ENCODE results near the gene OR3A2. TPM values are rescaled to one million over a fixed set of nuclear protein-coding genes. Genes with fewer than 3 reads are reported as not detected.

Gene OR3A2
- total RNA-seq, 6 experiments from 2014 or later = not detected

DNA sequence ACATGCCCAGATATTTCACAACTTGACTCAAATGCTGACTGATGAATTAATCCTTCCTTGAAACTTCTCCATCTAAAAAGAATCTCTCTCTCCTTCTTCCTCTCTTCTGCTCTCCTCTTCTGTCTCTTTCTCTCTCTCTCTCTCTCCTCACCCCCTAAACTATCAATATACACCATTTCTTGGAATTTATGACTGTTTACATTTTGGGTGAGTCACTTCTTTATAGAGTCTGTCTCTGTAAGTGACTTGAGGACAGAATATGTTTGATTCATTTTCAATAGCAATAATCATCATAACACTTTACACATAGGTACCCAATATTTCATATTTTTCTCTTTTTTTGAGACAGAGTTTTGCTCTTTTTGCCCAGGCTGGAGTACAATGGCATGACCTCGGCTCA is 103.2 kb downstream of the OR3A2 start:
- no peaks in the 10 kb centered on the region for H3K36me3 ChIP-seq
- WGBS (ENCODE audit: insufficient coverage, low coverage, low lambda C conversion rate, missing lambda C conversion rate) = 40% methylated on average over 1 of the region's 1 CpG
- intact Hi-C loops (cut with DNase I) = no loop called here
- no peak for ATAC-seq
- no peaks in the 10 kb centered on the region for H3K4me1 ChIP-seq
- no peak overlapping the region for H3K27ac ChIP-seq
- TF ChIP-seq POLR2A (IDR thresholded peaks at IDR 0.05) = no peak
- TF ChIP-seq, protein P1, sequence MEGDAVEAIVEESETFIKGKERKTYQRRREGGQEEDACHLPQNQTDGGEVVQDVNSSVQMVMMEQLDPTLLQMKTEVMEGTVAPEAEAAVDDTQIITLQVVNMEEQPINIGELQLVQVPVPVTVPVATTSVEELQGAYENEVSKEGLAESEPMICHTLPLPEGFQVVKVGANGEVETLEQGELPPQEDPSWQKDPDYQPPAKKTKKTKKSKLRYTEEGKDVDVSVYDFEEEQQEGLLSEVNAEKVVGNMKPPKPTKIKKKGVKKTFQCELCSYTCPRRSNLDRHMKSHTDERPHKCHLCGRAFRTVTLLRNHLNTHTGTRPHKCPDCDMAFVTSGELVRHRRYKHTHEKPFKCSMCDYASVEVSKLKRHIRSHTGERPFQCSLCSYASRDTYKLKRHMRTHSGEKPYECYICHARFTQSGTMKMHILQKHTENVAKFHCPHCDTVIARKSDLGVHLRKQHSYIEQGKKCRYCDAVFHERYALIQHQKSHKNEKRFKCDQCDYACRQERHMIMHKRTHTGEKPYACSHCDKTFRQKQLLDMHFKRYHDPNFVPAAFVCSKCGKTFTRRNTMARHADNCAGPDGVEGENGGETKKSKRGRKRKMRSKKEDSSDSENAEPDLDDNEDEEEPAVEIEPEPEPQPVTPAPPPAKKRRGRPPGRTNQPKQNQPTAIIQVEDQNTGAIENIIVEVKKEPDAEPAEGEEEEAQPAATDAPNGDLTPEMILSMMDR (IDR thresholded peaks at IDR 0.05) = no peak
- no peaks in the 10 kb centered on the region for H3K9me3 ChIP-seq
- no peaks in the 10 kb centered on the region for H3K27me3 ChIP-seq
- no peak for DNase-seq
- H3K4me3 ChIP-seq = no peak overlapping the region

DNA sequence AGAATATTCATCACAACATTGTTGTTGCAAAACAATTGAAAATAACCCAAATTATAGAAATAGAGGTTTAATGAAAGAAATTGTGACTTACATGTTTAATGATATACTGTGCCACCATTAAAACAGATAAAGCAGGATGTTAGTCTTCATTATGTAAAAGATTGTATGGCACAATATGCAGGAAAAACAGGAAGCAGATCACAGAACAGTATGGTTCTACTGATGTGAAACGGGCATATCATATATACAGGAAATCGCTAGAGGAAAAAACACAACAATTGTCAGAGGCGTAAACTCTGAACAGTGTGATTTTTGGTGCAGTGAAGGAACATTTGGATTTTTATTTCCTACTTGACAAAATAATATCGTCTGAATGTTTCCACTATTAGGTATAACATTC is 110.0 kb downstream of the OR3A2 start:
- H3K27ac ChIP-seq = no peak overlapping the region

DNA sequence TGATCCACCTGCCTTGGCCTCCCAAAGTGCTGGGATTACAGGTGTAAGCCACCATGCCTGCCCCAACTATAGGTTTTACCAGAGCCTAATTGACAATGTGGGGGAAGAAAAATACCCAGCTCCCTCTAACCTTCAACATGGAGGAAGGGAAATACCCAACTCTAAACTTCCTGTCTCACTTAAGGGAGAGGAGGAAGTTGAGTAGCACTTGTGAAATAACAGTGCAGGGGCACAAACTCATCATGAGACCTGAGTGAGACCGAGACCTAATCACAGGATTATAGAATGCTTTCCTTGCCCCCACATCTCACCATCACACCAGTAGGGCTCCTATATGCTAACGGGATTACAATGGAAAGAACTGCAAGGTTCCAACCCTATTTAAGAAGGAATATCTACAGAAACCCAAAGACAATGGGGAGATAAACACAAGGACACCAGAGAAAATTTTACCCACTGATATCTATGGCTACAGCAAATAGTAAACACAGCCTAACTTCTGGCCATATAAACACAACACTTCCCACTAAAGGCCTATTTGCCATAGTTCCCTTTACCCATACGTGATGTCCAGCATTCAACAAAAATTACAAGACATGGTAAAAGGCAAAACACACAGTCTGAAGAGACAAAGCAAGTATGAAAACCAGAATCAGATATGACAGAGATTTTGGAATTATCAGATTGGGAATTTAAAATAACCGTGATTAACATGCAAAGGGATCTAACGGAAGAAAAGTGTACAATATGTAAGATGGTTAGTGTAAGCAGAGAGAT is 114.8 kb downstream of the OR3A2 start:
- H3K27me3 ChIP-seq = no peaks in the 10 kb centered on the region
- 69% methylated on average over 5 of the region's 5 CpGs for WGBS (ENCODE audit: insufficient coverage, low coverage, low lambda C conversion rate, missing lambda C conversion rate)
- no peak overlapping the region for H3K4me3 ChIP-seq
- no peaks in the 10 kb centered on the region for H3K36me3 ChIP-seq
- H3K9me3 ChIP-seq = no peaks in the 10 kb centered on the region
- H3K27ac ChIP-seq = no peak overlapping the region
- ATAC-seq = peak in 1 of 4 donors; percentile 36
- intact Hi-C loops (cut with DNase I) = no loop called here
- DNase-seq = no peak
- TF ChIP-seq POLR2A (IDR thresholded peaks at IDR 0.05) = no peak
- TF ChIP-seq, protein P1 (IDR thresholded peaks at IDR 0.05) = no peak
- H3K4me1 ChIP-seq = no peaks in the 10 kb centered on the region

More for the DNA sequence above, 110.0 kb downstream of the OR3A2 start:
- DNase-seq (no peak), ATAC-seq (no peak)
- intact Hi-C loops (cut with DNase I) = no loop called here
- no peaks in the 10 kb centered on the region for H3K36me3 ChIP-seq
- no peak for TF ChIP-seq POLR2A (IDR thresholded peaks at IDR 0.05)
- TF ChIP-seq, protein P1 (IDR thresholded peaks at IDR 0.05) = no peak
- H3K9me3 ChIP-seq = no peaks in the 10 kb centered on the region
- 40% methylated on average over 4 of the region's 4 CpGs for WGBS (ENCODE audit: insufficient coverage, low coverage, low lambda C conversion rate, missing lambda C conversion rate)
- no peaks in the 10 kb centered on the region for H3K4me1 ChIP-seq
- no peak overlapping the region for H3K4me3 ChIP-seq
- no peaks in the 10 kb centered on the region for H3K27me3 ChIP-seq

DNA sequence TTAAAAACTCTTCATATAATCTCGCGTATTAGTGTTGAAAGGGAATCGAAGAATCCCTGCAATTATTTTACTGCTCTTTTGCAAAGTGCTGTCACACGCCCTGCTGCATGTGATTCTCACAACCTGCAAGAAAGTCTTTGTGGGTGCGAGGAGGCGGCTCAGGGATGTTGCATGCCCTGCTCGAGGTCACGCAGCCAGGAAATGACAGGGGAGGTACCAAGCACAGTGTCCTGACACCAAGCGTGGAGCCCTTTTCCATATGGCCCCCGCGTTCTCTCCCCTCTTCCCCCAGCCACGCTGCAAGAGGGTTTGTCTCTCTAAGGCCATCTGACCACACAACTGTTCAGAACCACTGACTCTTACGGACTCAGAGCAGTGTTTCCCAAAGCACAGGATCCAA is 125.5 kb downstream of the OR3A2 start:
- intact Hi-C loops (cut with DNase I) = no loop called here
- no peak for ATAC-seq
- DNase-seq = no peak
- Histone ChIP-seq H3K36me3 (no peaks in the 10 kb centered on the region), H3K27me3 (no peaks in the 10 kb centered on the region), H3K4me3 (no peak overlapping the region), H3K27ac (no peak overlapping the region), H3K9me3 (no peaks in the 10 kb centered on the region), H3K4me1 (no peaks in the 10 kb centered on the region)
- 74% methylated on average over 4 of the region's 13 CpGs for WGBS (ENCODE audit: insufficient coverage, low coverage, low lambda C conversion rate, missing lambda C conversion rate)
- TF ChIP-seq POLR2A (IDR thresholded peaks at IDR 0.05) = no peak
- TF ChIP-seq, protein P1 (IDR thresholded peaks at IDR 0.05) = no peak
